Measurements from ENCODE around the gene KIAA0232.

- TF ChIP-seq EZH2phosphoT487 (IDR thresholded peaks at IDR 0.05; ENCODE audit: low read depth) = no peak
- no peak for TF ChIP-seq CTCF (IDR thresholded peaks at IDR 0.05; ENCODE audit: low read depth, low read length)
Observed at GRCh38 chr4:6749340-6750171, 33.0 kb upstream of the KIAA0232 start.

All from OCI-LY3 (cell line).